ENCODE data around the gene PGF. TPM values are rescaled to one million over a fixed set of nuclear protein-coding genes. Genes with fewer than 3 reads are reported as not detected.
A peak's percentile ranks its signal among the peaks of the same experiment; 100 is the strongest.

Gene PGF
- total RNA-seq, 1 donor from 2014 or later, result 4.7 TPM

- ATAC-seq, result peak; percentile 83
- no peak for DNase-seq
- Histone ChIP-seq H3K27ac (no peak overlapping the region), H3K27me3 (no peaks in the 10 kb centered on the region), H3K9me3 (no peaks in the 10 kb centered on the region), H3K4me3 (no peak overlapping the region), H3K4me1 (no peaks in the 10 kb centered on the region), H3K36me3 (no peaks in the 10 kb centered on the region)
- intact Hi-C loops (cut with DNase I), result no loop called here
- TF ChIP-seq CTCF (IDR thresholded peaks at IDR 0.05), result no peak
These were observed 7.1 kb upstream of the PGF start for GRCh38 chr14:74962493-74962892.

GRCh38 chr14:74962046-74962445, 6.6 kb upstream of the PGF start:
- Histone ChIP-seq H3K4me1 (no peaks in the 10 kb centered on the region), H3K27me3 (no peaks in the 10 kb centered on the region), H3K4me3 (no peak overlapping the region), H3K36me3 (no peaks in the 10 kb centered on the region), H3K9me3 (no peaks in the 10 kb centered on the region), H3K27ac (no peak overlapping the region)
- no peak for TF ChIP-seq CTCF (IDR thresholded peaks at IDR 0.05)
- ATAC-seq (peak; percentile 31), DNase-seq (peak; percentile 60)
- intact Hi-C loops (cut with DNase I), result no loop called here

GRCh38 chr14:74961238-74961911, 6.0 kb upstream of the PGF start:
- Histone ChIP-seq H3K4me3 (no peak overlapping the region), H3K9me3 (no peaks in the 10 kb centered on the region), H3K36me3 (no peaks in the 10 kb centered on the region), H3K4me1 (no peaks in the 10 kb centered on the region), H3K27ac (no peak overlapping the region), H3K27me3 (no peaks in the 10 kb centered on the region)
- intact Hi-C loops (cut with DNase I), result no loop called here
- ATAC-seq, result no peak
- no peak for DNase-seq
- no peak for TF ChIP-seq CTCF (IDR thresholded peaks at IDR 0.05)

DNA sequence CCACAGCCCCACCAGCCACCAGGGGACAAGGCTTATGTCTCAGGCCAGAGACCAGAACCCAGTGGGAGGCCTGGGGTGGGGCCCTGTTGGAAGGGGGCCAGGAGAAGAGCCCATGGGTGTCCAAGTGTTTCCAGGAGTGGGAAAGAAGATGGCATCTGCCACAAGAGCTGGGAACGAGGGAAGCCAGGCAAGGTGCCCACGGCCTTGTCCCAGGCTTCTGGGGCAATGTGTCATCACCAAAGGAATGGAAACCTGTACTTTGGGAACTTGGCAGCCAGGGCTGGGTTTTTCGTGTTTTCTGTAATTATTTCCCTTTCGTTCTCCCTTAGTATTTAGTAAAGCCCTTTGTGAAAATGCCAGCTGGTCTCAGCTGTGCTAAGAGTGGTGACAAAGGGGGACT, 5.3 kb upstream of the PGF start:
- Histone ChIP-seq H3K4me1 (no peaks in the 10 kb centered on the region), H3K4me3 (no peak overlapping the region), H3K27ac (no peak overlapping the region), H3K27me3 (no peaks in the 10 kb centered on the region), H3K9me3 (no peaks in the 10 kb centered on the region), H3K36me3 (no peaks in the 10 kb centered on the region)
- TF ChIP-seq CTCF (IDR thresholded peaks at IDR 0.05), result no peak
- DNase-seq, result no peak
- intact Hi-C loops (cut with DNase I), result no loop called here
- no peak for ATAC-seq

DNA sequence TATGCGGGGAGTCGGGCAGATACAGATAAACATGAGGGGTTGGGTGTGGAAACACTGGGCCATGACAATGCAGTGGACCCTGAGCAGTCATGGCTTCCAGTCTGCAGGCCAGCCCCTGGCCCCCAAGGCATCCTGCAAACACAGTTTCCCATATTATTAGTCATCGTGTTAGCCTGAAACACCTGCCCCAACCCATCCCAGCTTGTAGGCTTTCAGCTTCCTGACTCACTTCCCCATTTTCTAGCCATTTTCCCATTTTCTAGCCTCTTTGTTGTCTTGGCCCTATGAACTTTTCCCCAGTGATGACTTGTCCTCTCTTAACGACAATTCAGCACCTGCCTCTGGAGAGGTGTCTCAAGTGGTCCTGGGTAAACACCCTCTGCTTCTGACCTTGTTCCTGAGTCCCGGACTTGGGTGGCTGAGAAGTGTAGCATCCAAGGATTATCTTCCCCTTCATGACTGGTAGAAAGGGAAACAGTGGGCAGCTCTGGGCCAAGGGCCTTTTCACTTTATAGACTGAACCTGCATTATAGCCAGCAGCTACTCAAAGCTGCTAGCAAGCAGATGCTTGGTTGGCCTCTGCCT, 4.3 kb upstream of the PGF start:
- DNase-seq (no peak), ATAC-seq (no peak)
- no peaks in the 10 kb centered on the region for H3K27me3 ChIP-seq
- H3K36me3 ChIP-seq, result no peaks in the 10 kb centered on the region
- intact Hi-C loops (cut with DNase I), result no loop called here
- TF ChIP-seq CTCF (IDR thresholded peaks at IDR 0.05), result no peak
- no peak overlapping the region for H3K4me3 ChIP-seq
- H3K9me3 ChIP-seq, result no peaks in the 10 kb centered on the region
- H3K27ac ChIP-seq, result no peak overlapping the region
- peaks cover 7% of the 10 kb centered on the region for H3K4me1 ChIP-seq

Measured in upper lobe of right lung (tissue), 1 donor.